Measurements from ENCODE around the gene ANTXRL. TPM values are rescaled to one million over a fixed set of nuclear protein-coding genes. Genes with fewer than 3 reads are reported as not detected.
A peak's percentile ranks its signal among the peaks of the same experiment; 100 is the strongest.
"Not testable (repeated sequence)": the region's sequence is repeated elsewhere in the genome, so short reads cannot be mapped to it uniquely, and the experiment has no call there.

The ANTXRL gene
- total RNA-seq, 1 donor from 2014 or later, result not detected

DNA sequence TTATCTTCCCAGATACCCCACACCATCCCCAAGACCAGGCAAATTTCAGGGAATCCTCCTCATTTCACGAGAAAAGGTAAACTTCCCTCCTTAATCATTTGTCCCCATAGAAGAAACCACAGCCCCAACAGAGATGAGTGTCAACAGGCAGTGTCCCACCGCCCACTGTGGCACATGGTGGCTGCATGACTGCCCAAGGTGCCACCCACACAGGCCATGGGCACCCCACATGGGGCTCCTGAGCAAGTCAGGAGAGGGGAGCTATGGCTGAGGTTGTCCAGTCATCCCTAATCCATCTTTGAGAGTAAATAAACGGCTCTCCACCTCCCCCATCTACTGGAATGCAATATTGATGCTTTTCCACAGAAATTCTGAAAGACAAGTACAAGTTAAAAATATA, 44.1 kb downstream of the ANTXRL start:
- DNase-seq (ENCODE audit: extremely low spot score in 2 of 2), result no peak
- TF ChIP-seq POLR2AphosphoS5 (IDR thresholded peaks at IDR 0.05; ENCODE audit: insufficient read depth in 1 of 2, low read depth in 1 of 2) (no peak), CTCF (IDR thresholded peaks at IDR 0.05) (no peak), POLR2A (IDR thresholded peaks at IDR 0.05) (no peak)
- Histone ChIP-seq H3K27ac (no peak overlapping the region), H3K9me3 (no peaks in the 10 kb centered on the region), H3K4me1 (no peaks in the 10 kb centered on the region), H3K4me3 (no peak overlapping the region), H3K27me3 (no peaks in the 10 kb centered on the region), H3K36me3 (no peaks in the 10 kb centered on the region)
- intact Hi-C loops (cut with DNase I), result no loop called here

DNA sequence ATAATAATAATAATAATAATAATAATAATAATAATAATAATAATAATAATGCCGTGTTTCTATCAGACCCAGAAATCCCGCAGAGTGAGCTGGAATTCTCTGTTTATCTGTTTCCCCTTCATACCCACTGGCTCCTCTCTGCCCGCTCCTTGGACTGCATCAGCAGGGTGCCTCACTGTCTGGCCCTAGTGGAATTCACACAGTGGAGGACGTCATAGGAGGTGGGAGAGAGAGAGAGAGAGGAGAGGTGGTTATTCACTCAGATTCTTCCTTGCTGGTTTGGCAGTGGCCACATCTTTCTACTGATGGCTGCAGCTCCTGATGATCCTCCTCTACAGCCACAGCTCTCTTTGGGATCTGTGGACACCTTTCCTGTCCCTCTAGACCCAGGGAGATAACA, 78.7 kb downstream of the ANTXRL start:
- DNase-seq (ENCODE audit: extremely low spot score in 2 of 2); H3K4me3 ChIP-seq; intact Hi-C loops (cut with DNase I); H3K27me3 ChIP-seq; H3K4me1 ChIP-seq; H3K9me3 ChIP-seq; H3K27ac ChIP-seq; H3K36me3 ChIP-seq: not testable (repeated sequence)

- intact Hi-C loops (cut with DNase I); H3K4me3 ChIP-seq; H3K9me3 ChIP-seq; H3K4me1 ChIP-seq; H3K36me3 ChIP-seq; H3K27me3 ChIP-seq; H3K27ac ChIP-seq: not testable (repeated sequence)
- DNase-seq (ENCODE audit: extremely low spot score in 2 of 2), result peak in 1 of 2 donors; percentile 43
These were observed 80.4 kb downstream of the ANTXRL start for GRCh38 chr10:46367209-46367608.

- intact Hi-C loops (cut with DNase I); H3K4me1 ChIP-seq; H3K27ac ChIP-seq; H3K9me3 ChIP-seq; H3K4me3 ChIP-seq; H3K27me3 ChIP-seq; H3K36me3 ChIP-seq: not testable (repeated sequence)
- peak; percentile 49 to 55 for DNase-seq (ENCODE audit: extremely low spot score in 2 of 2)
These were observed 81.0 kb downstream of the ANTXRL start for GRCh38 chr10:46367666-46368240.

DNA sequence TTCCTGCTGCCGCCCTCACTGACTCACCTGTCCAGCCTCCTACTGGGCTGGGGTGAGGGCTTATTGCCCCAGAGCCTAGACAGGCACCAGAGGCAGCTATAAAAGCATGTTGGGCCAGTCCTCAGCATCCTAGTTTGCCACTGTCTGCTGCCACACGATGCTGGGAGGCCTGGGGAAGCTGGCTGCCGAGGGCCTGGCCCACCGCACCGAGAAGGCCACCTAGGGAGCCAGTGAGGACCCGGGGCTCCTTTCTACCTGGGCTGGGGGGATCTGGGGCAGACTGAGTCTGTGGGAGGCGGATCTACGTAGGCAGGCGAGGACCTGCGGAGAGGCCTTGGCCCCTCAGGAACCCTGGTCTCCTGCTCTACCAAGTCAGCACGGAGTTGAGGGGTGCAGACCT, 82.2 kb downstream of the ANTXRL start:
- H3K27me3 ChIP-seq; intact Hi-C loops (cut with DNase I); H3K36me3 ChIP-seq; H3K9me3 ChIP-seq; H3K4me1 ChIP-seq; H3K27ac ChIP-seq; H3K4me3 ChIP-seq: not testable (repeated sequence)
- DNase-seq (ENCODE audit: extremely low spot score in 2 of 2), result peak; percentile 42 to 61

GRCh38 chr10:46374410-46374809, 87.6 kb downstream of the ANTXRL start:
- H3K4me1 ChIP-seq; H3K9me3 ChIP-seq; intact Hi-C loops (cut with DNase I); H3K27ac ChIP-seq; DNase-seq (ENCODE audit: extremely low spot score in 2 of 2); H3K36me3 ChIP-seq; H3K27me3 ChIP-seq; H3K4me3 ChIP-seq: not testable (repeated sequence)

- DNase-seq (ENCODE audit: extremely low spot score in 2 of 2); intact Hi-C loops (cut with DNase I); H3K27me3 ChIP-seq; H3K9me3 ChIP-seq; H3K4me1 ChIP-seq; H3K36me3 ChIP-seq: not testable (repeated sequence)
- H3K27ac ChIP-seq, result peak within 1 kb of the TSS; percentile 48
- H3K4me3 ChIP-seq, result peak within 1 kb of the TSS in 1 of 2 donors; percentile 22
These were observed 88.6 kb downstream of the ANTXRL start, which contains the start of gene ANXA8L1 for GRCh38 chr10:46375406-46375805. Gene ANXA8L1, plus strand, starts transcription at chr10:46375776. Its CDS starts 76 bp downstream, at chr10:46375852.

- H3K9me3 ChIP-seq; H3K27ac ChIP-seq; H3K36me3 ChIP-seq; intact Hi-C loops (cut with DNase I); H3K4me1 ChIP-seq; H3K4me3 ChIP-seq; H3K27me3 ChIP-seq; DNase-seq (ENCODE audit: extremely low spot score in 2 of 2): not testable (repeated sequence)
These were observed 90.2 kb downstream of the ANTXRL start for GRCh38 chr10:46377022-46377421.

DNA sequence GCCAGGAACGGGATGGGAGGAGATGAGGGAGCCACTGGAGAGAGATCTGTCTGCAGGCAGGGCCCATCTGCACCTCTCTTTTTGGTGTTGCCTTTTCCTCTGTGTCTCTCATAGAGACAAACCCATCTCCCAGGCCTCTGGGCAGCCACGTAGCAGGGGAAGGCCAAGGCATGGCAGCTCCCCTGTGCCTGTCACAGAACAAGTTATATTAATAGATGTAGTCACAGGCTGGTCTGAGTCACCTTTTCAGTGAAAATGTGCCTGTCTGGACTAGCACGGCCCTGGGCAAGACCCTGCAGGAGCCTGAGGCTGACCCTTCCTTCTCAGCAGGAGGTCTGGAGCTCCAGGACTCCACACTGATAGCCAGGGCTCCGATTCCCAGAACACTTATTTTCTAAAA, 90.9 kb downstream of the ANTXRL start:
- H3K27me3 ChIP-seq; H3K9me3 ChIP-seq; intact Hi-C loops (cut with DNase I); DNase-seq (ENCODE audit: extremely low spot score in 2 of 2); H3K4me1 ChIP-seq; H3K4me3 ChIP-seq; H3K27ac ChIP-seq; H3K36me3 ChIP-seq: not testable (repeated sequence)

DNA sequence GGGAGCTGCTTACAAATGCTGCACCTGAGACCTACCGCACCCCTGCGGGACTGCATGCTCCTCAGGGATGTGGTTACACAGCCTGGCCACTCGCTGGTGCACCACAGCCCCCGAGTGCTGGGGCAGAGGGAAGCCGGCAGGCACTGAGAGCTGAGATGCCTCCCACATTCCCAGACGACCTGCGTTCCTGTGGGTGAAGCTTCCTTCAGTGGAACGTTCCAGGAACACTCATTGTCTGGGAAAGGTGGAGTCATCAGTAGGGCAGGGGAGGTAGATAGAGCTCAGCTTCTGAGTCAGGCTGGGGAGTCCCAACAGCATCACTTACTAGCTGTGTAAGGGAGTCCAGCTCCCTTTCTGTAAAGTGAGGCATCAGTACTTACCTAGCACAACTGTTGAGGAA, 91.3 kb downstream of the ANTXRL start:
- H3K9me3 ChIP-seq; DNase-seq (ENCODE audit: extremely low spot score in 2 of 2); H3K27me3 ChIP-seq; H3K4me1 ChIP-seq; H3K36me3 ChIP-seq; H3K4me3 ChIP-seq; intact Hi-C loops (cut with DNase I); H3K27ac ChIP-seq: not testable (repeated sequence)

DNA sequence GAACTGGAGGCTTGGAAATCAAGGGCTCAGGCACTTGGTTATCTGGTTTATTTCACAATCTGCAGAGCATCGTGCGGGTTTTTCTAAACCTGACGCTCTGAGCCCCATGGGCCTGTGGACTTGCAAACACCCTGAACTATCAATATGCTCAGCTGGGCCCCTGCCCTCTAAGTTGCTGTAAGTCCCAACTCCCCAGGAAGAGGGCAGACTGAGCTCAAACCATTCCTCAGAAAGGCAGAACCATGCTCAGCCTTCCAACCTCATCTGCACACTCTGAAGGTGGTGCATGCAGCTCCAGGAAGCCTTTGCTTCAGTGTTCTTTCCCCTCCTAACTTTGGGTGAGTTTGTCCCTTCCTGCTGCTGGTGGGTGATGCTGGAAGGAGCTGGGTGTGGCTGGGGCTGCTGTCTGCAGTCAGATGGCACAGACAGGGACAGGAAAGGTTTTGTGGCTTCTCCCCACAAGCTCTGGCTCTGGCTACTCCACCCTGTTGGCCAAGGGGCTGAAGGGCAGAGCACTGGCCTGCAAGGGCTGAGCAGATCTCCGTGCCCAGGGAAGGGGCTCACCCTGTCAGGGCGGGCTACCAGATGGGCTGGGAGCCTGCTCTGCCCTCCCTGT, 92.5 kb downstream of the ANTXRL start:
- H3K9me3 ChIP-seq; H3K36me3 ChIP-seq; H3K27me3 ChIP-seq; H3K4me3 ChIP-seq; intact Hi-C loops (cut with DNase I); DNase-seq (ENCODE audit: extremely low spot score in 2 of 2); H3K27ac ChIP-seq; H3K4me1 ChIP-seq: not testable (repeated sequence)

Measured in vagina (tissue), 2 donors.